Type B pancreatic cell (in vitro differentiated cells): ENCODE measurements around the gene OLIG1. TPM values are rescaled to one million over a fixed set of nuclear protein-coding genes. Genes with fewer than 3 reads are reported as not detected.

ENCODE experiments used
- DNase-seq: peaks from one replicate; pipeline ENCODE4 v3.0.0; 2021; ENCODE audit warnings: mixed read lengths; ENCODE audit not compliant: unreplicated experiment; ENCODE audit errors: extremely low spot score
- H3K27ac Mint-ChIP-seq: 2 replicates; pipeline ENCODE4 v1.8.0; 2021; ENCODE audit warnings: mild to moderate bottlenecking, mixed read lengths
- H3K27me3 Mint-ChIP-seq: 2 replicates; pipeline ENCODE4 v1.8.0; 2021; ENCODE audit warnings: mixed read lengths
- H3K36me3 Mint-ChIP-seq: 2 replicates; pipeline ENCODE4 v1.8.0; 2021; ENCODE audit warnings: mixed read lengths
- H3K4me1 Mint-ChIP-seq: one replicate; pipeline ENCODE4 v1.8.0; 2021; ENCODE audit warnings: mixed read lengths; ENCODE audit not compliant: unreplicated experiment
- H3K4me3 Mint-ChIP-seq: 2 replicates; pipeline ENCODE4 v1.8.0; 2021; ENCODE audit warnings: mild to moderate bottlenecking, mixed read lengths
- H3K9me3 Mint-ChIP-seq: 2 replicates; pipeline ENCODE4 v1.8.0; 2021; ENCODE audit warnings: mixed read lengths
- total RNA-seq: library from RNA; stranded (reverse); gene quantifications from 2 replicates; pipeline ENCODE4 v1.2.1, GENCODE V29; 2021; ENCODE audit warnings: low replicate concordance
- TF ChIP-seq, protein P1 (sequence below): fragments of 200-600 bp; sonication (generic); conservative IDR thresholded peaks from 2 replicates; pipeline ENCODE4 v1.5.0; 2021; ENCODE audit warnings: antibody characterized with exemption, mild to moderate bottlenecking

OLIG1 gene
- total RNA-seq, 1 donor from 2014 or later = 2.8 TPM

DNA sequence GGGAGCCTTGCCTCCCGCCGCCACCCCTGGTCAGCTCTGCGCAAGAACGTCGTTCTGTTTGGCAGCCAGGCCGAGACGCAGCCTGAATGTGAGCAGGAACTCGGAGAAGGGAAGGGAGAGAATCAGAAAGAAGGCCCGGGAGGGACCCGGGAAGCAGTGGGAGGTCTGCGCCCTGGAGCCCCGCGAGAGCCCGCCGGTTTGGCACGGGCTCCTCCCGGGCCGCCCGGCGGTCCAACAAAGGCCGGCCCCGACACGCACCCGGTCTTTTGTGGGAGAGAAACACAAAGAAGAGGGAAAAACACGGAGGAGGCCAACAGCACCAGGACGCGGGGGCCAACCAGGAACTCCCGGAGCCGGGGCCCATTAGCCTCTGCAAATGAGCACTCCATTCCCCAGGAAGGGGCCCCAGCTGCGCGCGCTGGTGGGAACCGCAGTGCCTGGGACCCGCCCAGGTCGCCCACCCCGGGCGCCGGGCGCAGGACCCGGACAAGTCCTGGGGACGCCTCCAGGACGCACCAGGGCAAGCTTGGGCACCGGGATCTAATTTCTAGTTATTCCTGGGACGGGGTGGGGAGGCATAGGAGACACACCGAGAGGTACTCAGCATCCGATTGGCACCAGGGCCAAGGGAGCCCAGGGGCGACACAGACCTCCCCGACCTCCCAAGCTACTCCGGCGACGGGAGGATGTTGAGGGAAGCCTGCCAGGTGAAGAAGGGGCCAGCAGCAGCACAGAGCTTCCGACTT lies 46.9 kb upstream of the OLIG1 start:
- Mint-ChIP-seq H3K9me3 (no peaks in the 10 kb centered on the region), H3K27ac (no peak overlapping the region), H3K4me1 (peaks cover 11% of the 10 kb centered on the region), H3K36me3 (peaks cover 1% of the 10 kb centered on the region), H3K27me3 (peaks cover 87% of the 10 kb centered on the region), H3K4me3 (peak overlapping the region; percentile 81)
- DNase-seq = no peak
- TF ChIP-seq, protein P1, sequence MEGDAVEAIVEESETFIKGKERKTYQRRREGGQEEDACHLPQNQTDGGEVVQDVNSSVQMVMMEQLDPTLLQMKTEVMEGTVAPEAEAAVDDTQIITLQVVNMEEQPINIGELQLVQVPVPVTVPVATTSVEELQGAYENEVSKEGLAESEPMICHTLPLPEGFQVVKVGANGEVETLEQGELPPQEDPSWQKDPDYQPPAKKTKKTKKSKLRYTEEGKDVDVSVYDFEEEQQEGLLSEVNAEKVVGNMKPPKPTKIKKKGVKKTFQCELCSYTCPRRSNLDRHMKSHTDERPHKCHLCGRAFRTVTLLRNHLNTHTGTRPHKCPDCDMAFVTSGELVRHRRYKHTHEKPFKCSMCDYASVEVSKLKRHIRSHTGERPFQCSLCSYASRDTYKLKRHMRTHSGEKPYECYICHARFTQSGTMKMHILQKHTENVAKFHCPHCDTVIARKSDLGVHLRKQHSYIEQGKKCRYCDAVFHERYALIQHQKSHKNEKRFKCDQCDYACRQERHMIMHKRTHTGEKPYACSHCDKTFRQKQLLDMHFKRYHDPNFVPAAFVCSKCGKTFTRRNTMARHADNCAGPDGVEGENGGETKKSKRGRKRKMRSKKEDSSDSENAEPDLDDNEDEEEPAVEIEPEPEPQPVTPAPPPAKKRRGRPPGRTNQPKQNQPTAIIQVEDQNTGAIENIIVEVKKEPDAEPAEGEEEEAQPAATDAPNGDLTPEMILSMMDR = no peak

DNA sequence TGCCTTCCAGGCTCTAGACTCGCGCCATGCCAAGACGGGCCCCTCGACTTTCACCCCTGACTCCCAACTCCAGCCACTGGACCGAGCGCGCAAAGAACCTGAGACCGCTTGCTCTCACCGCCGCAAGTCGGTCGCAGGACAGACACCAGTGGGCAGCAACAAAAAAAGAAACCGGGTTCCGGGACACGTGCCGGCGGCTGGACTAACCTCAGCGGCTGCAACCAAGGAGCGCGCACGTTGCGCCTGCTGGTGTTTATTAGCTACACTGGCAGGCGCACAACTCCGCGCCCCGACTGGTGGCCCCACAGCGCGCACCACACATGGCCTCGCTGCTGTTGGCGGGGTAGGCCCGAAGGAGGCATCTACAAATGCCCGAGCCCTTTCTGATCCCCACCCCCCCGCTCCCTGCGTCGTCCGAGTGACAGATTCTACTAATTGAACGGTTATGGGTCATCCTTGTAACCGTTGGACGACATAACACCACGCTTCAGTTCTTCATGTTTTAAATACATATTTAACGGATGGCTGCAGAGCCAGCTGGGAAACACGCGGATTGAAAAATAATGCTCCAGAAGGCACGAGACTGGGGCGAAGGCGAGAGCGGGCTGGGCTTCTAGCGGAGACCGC lies 46.3 kb upstream of the OLIG1 start:
- TF ChIP-seq, protein P1 = no peak
- Mint-ChIP-seq H3K27ac (no peak overlapping the region), H3K36me3 (no peaks in the 10 kb centered on the region), H3K27me3 (peaks cover 87% of the 10 kb centered on the region), H3K4me1 (peaks cover 11% of the 10 kb centered on the region), H3K9me3 (no peaks in the 10 kb centered on the region), H3K4me3 (peak overlapping the region; percentile 66)
- no peak for DNase-seq

DNA sequence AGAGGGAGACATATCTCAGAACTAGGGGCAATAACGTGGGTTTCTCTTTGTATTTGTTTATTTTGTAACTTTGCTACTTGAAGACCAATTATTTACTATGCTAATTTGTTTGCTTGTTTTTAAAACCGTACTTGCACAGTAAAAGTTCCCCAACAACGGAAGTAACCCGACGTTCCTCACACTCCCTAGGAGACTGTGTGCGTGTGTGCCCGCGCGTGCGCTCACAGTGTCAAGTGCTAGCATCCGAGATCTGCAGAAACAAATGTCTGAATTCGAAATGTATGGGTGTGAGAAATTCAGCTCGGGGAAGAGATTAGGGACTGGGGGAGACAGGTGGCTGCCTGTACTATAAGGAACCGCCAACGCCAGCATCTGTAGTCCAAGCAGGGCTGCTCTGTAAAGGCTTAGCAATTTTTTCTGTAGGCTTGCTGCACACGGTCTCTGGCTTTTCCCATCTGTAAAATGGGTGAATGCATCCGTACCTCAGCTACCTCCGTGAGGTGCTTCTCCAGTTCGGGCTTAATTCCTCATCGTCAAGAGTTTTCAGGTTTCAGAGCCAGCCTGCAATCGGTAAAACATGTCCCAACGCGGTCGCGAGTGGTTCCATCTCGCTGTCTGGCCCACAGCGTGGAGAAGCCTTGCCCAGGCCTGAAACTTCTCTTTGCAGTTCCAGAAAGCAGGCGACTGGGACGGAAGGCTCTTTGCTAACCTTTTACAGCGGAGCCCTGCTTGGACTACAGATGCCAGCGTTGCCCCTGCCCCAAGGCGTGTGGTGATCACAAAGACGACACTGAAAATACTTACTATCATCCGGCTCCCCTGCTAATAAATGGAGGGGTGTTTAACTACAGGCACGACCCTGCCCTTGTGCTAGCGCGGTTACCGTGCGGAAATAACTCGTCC lies 45.5 kb upstream of the OLIG1 start:
- Mint-ChIP-seq H3K4me1 (peaks cover 11% of the 10 kb centered on the region), H3K9me3 (no peaks in the 10 kb centered on the region), H3K4me3 (peak overlapping the region; percentile 89), H3K27ac (no peak overlapping the region), H3K36me3 (no peaks in the 10 kb centered on the region), H3K27me3 (peaks cover 87% of the 10 kb centered on the region)
- DNase-seq = no peak
- TF ChIP-seq, protein P1 = no peak

DNA sequence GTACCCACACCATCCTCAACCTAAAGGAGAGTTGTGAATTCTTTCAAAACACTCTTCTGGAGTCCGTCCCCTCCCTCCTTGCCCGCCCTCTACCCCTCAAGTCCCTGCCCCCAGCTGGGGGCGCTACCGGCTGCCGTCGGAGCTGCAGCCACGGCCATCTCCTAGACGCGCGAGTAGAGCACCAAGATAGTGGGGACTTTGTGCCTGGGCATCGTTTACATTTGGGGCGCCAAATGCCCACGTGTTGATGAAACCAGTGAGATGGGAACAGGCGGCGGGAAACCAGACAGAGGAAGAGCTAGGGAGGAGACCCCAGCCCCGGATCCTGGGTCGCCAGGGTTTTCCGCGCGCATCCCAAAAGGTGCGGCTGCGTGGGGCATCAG lies 44.8 kb upstream of the OLIG1 start:
- Mint-ChIP-seq H3K4me3 (peak overlapping the region; percentile 89), H3K27me3 (peaks cover 89% of the 10 kb centered on the region), H3K27ac (no peak overlapping the region), H3K9me3 (no peaks in the 10 kb centered on the region), H3K36me3 (no peaks in the 10 kb centered on the region), H3K4me1 (peaks cover 11% of the 10 kb centered on the region)
- no peak for DNase-seq
- TF ChIP-seq, protein P1 = peak; percentile 59

DNA sequence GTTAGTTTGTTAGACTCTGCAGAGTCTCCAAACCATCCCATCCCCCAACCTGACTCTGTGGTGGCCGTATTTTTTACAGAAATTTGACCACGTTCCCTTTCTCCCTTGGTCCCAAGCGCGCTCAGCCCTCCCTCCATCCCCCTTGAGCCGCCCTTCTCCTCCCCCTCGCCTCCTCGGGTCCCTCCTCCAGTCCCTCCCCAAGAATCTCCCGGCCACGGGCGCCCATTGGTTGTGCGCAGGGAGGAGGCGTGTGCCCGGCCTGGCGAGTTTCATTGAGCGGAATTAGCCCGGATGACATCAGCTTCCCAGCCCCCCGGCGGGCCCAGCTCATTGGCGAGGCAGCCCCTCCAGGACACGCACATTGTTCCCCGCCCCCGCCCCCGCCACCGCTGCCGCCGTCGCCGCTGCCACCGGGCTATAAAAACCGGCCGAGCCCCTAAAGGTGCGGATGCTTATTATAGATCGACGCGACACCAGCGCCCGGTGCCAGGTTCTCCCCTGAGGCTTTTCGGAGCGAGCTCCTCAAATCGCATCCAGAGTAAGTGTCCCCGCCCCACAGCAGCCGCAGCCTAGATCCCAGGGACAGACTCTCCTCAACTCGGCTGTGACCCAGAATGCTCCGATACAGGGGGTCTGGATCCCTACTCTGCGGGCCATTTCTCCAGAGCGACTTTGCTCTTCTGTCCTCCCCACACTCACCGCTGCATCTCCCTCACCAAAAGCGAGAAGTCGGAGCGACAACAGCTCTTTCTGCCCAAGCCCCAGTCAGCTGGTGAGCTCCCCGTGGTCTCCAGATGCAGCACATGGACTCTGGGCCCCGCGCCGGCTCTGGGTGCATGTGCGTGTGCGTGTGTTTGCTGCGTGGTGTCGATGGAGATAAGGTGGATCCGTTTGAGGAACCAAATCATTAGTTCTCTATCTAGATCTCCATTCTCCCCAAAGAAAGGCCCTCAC lies 44.2 kb upstream of the OLIG1 start, which contains the start of gene OLIG2:
Gene OLIG2, plus strand, starts transcription at position 447 of the 954 bp plus-strand sequence. CDS start 928 bp downstream, outside the sequence.
- Mint-ChIP-seq H3K4me3 (peak within 1 kb of the TSS; percentile 89), H3K9me3 (no peaks in the 10 kb centered on the region), H3K27me3 (peaks cover 90% of the 10 kb centered on the region), H3K4me1 (peaks cover 6% of the 10 kb centered on the region), H3K27ac (peak within 1 kb of the TSS; percentile 46), H3K36me3 (no peaks in the 10 kb centered on the region)
- TF ChIP-seq, protein P1 = no peak
- DNase-seq = peak; percentile 85
